ENCODE data around the gene ATF6. TPM values are rescaled to one million over a fixed set of nuclear protein-coding genes. Genes with fewer than 3 reads are reported as not detected.

ATF6 gene
- total RNA-seq, 1 experiment from 2014 or later = 6.2 TPM

GRCh38 chr1:161999301-162000052, 233.4 kb downstream of the ATF6 start:
- no peak for DNase-seq (ENCODE audit: low spot score)

- DNase-seq (ENCODE audit: low spot score) = no peak
Observed at GRCh38 chr1:162000053-162000420, 233.9 kb downstream of the ATF6 start.

- DNase-seq (ENCODE audit: low spot score) = no peak
Observed at GRCh38 chr1:162003061-162003829, 237.1 kb downstream of the ATF6 start.

- DNase-seq (ENCODE audit: low spot score) = no peak
Observed at GRCh38 chr1:162003830-162004215, 237.7 kb downstream of the ATF6 start.

GRCh38 chr1:162004441-162004950, 238.4 kb downstream of the ATF6 start:
- no peak for DNase-seq (ENCODE audit: low spot score)

- no peak for DNase-seq (ENCODE audit: low spot score)
Observed at GRCh38 chr1:162006081-162006480, 240.0 kb downstream of the ATF6 start.

GRCh38 chr1:162007466-162007865, 241.3 kb downstream of the ATF6 start:
- DNase-seq (ENCODE audit: low spot score) = no peak

- no peak for DNase-seq (ENCODE audit: low spot score)
Observed at GRCh38 chr1:162008799-162009198, 242.7 kb downstream of the ATF6 start.

- DNase-seq (ENCODE audit: low spot score) = no peak
Observed at GRCh38 chr1:162009501-162010174, 243.5 kb downstream of the ATF6 start.

- no peak for DNase-seq (ENCODE audit: low spot score)
Observed at GRCh38 chr1:162010175-162010506, 244.0 kb downstream of the ATF6 start.

- DNase-seq (ENCODE audit: low spot score) = no peak
Observed at GRCh38 chr1:162011337-162012012, 245.4 kb downstream of the ATF6 start.

- DNase-seq (ENCODE audit: low spot score) = no peak
Observed at GRCh38 chr1:162013289-162013688, 247.2 kb downstream of the ATF6 start.

Small RNAs within 50 kb of the gene (small RNA-seq; reads per million reads assigned to genes)
- not detected for gene RN7SL466P

Other genes with a start within 250 kb of the ATF6 start
- 0.70 and 1.1 TPM in 2 replicates for gene HSPA6, start 241.8 kb upstream of the ATF6 start, total RNA-seq (2014; rRNA removed; shearing (Covaris generic))
- not detected in 2 replicates for gene FCGR3A, start 216.5 kb upstream of the ATF6 start, total RNA-seq (2014; rRNA removed; shearing (Covaris generic))
- gene FCGR3B, start 135.1 kb upstream of the ATF6 start, total RNA-seq (2014; rRNA removed; shearing (Covaris generic)) = not detected in 2 replicates
- gene FCGR2B, start 103.2 kb upstream of the ATF6 start, total RNA-seq (2014; rRNA removed; shearing (Covaris generic)) = not detected in 2 replicates
- not detected in 2 replicates for gene FCRLA, start 59.1 kb upstream of the ATF6 start, total RNA-seq (2014; rRNA removed; shearing (Covaris generic))
- 1.4 and 3.4 TPM in 2 replicates for gene FCRLB, start 44.8 kb upstream of the ATF6 start, total RNA-seq (2014; rRNA removed; shearing (Covaris generic))
- gene DUSP12, start 16.5 kb upstream of the ATF6 start, total RNA-seq (2014; rRNA removed; shearing (Covaris generic)) = 48.9 and 52.2 TPM in 2 replicates

Data from HT-29 (cell line).